ENCODE results near the gene OR1D5.

OR1D5 gene

DNA sequence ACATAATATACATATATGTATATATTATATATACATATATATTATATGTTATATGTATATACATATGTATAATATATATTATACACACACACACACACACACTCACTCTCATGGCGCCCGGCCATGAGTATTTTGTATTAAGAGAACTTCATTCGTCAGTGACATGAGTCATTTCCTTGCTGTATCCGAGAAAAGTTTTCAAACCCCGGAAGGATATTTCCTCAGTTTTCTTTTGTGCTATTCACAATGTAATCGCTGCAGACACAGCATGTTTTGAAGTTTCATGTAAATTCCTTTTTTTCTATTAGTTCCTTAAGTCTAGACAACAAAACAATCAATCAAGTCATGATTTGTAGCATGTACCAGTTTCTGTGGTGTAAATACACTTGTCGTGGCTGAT is 33.3 kb downstream of the OR1D5 start:
- H3K9ac ChIP-seq (ENCODE audit: low read depth, low read length), result no peak overlapping the region
- H3K36me3 ChIP-seq (ENCODE audit: insufficient read depth, low read depth, low read length), result peaks cover 25% of the 10 kb centered on the region
- H3K4me3 ChIP-seq (ENCODE audit: low read length), result no peak overlapping the region
- no peak overlapping the region for H3K27ac ChIP-seq (ENCODE audit: low read length)
- no peaks in the 10 kb centered on the region for H3K4me1 ChIP-seq (ENCODE audit: insufficient read depth, low read length)
- H3K9me3 ChIP-seq (ENCODE audit: insufficient read depth, low read depth, low read length), result no peaks in the 10 kb centered on the region
- H3K27me3 ChIP-seq (ENCODE audit: insufficient read depth, low read length), result no peaks in the 10 kb centered on the region

DNA sequence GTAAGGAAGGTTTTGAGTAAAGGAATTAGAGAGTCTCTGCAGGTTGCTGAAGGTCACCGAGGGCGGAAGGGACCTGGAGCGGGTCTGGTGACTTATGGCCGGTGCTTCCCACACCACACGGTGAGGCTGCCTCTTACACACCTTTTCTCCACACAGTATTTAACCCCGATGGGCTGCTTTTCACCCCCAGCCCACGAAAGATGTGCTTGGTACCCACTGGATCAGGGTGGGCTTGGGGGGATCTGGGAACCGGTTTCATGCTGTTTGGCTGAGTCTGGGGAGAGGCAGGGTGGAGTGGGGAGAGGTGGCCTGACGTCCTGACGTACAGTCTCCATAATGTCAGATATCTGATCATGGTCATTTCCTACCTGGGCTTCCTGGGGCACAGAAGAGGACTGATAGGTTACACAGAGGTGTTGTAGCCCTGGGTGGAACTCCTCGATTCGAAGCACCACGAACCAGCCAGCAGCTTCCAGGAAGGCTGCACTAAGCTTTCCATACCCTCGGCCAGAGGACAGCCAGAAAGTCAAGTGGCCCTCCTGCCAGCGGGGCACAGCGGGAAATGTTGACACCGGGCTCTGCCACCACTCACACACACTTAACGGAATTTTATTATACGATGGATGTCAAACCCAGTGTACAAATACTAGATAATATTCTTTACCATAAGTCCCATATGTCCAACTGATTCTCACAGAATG is 34.0 kb downstream of the OR1D5 start:
- H3K27me3 ChIP-seq (ENCODE audit: insufficient read depth, low read length), result no peaks in the 10 kb centered on the region
- H3K9ac ChIP-seq (ENCODE audit: low read depth, low read length), result no peak overlapping the region
- H3K9me3 ChIP-seq (ENCODE audit: insufficient read depth, low read depth, low read length), result no peaks in the 10 kb centered on the region

DNA sequence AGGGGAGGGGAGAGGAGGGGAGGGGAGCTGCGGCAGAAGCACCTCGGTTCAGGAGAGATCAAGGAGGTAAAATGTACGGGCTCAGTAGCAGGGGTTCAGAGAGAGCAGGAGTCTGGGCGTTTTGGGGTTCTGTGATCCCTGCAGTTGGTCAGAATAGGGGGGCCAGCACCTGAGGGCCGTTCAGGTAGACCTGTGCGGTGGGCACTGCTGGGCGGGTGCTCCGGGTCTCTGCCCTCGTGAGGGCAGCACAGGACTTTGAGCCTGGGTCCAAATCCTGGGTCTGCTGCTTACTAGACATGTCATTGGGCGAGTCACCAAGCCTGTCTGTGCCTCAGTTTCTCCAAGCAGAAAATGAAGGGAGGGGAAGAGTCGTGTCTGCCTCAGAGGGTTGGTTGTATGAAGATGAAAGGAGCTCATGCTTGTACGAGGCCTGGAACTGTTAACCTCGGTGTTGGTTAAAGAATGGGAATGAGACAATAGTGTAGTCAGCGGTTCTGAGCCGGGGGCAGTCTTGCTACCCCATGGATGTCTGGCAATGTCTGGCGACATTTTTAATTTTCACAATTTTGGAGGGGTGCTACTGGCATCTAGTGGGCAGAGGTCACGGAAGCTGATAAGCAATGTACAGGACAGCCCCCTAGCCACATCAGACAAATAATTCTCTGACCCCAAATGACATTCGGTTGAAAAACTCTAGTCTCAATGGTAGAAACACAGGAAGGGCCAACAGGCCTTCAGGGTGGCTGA is 35.4 kb downstream of the OR1D5 start:
- H3K27ac ChIP-seq (ENCODE audit: low read length), result no peak overlapping the region
- H3K27me3 ChIP-seq (ENCODE audit: insufficient read depth, low read length), result no peaks in the 10 kb centered on the region
- H3K36me3 ChIP-seq (ENCODE audit: insufficient read depth, low read depth, low read length), result peaks cover 28% of the 10 kb centered on the region
- H3K4me3 ChIP-seq (ENCODE audit: low read length), result no peak overlapping the region
- H3K4me1 ChIP-seq (ENCODE audit: insufficient read depth, low read length), result no peaks in the 10 kb centered on the region
- H3K9me3 ChIP-seq (ENCODE audit: insufficient read depth, low read depth, low read length), result 0 out of 2 replicates have a peak, but pooled peaks cover 4% of the 10 kb centered on the region
- no peak overlapping the region for H3K9ac ChIP-seq (ENCODE audit: low read depth, low read length)

More for the DNA sequence above, 34.0 kb downstream of the OR1D5 start:
- H3K4me3 ChIP-seq (ENCODE audit: low read length), result no peak overlapping the region
- no peaks in the 10 kb centered on the region for H3K4me1 ChIP-seq (ENCODE audit: insufficient read depth, low read length)
- no peak overlapping the region for H3K27ac ChIP-seq (ENCODE audit: low read length)
- peaks cover 25% of the 10 kb centered on the region for H3K36me3 ChIP-seq (ENCODE audit: insufficient read depth, low read depth, low read length)

DNA sequence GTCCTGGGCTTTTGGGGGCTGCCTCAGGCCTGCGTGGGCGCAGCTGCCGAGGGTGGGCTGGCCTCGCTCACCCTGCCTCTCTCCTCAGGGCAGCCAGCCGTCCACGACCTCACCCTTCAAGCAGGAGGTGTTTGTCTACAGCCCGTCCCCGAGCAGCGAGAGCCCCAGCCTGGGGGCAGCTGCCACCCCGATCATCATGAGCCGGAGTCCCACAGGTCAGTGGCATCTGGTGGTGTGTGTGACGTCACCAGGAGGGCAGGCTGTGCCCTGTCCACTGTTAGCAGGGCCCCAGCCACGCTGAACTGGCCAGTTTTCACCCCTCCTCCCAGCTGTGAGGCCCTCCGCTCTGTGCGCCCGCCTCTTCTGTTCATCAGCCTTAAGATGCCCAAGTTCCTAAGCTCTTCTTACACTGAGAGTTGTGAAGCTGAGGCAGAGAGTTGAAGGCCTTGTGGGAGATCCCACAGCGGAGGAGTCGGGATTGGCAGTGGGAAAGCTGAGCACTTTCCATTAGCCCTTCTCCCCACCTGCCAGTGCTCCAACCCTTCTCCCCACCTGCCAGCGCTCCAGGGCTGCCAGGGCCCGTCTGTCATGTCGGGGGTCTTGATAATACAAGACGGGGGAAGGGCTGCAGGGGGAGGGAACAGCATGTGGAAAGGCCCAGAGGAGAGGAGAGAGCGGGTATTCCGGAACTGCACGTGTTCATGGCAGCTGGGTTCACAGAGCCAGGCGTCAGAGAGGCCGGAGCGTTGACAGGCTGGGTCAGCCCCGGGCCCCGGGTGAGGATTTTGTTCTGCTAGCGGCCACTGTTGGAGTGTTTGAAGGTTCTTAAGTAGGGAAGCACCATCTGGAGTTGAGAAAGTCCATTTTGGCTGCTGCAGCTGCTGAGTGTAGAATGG is 36.3 kb downstream of the OR1D5 start:
- H3K4me1 ChIP-seq (ENCODE audit: insufficient read depth, low read length), result no peaks in the 10 kb centered on the region
- peaks cover 30% of the 10 kb centered on the region for H3K36me3 ChIP-seq (ENCODE audit: insufficient read depth, low read depth, low read length)
- H3K27me3 ChIP-seq (ENCODE audit: insufficient read depth, low read length), result no peaks in the 10 kb centered on the region
- no peak overlapping the region for H3K9ac ChIP-seq (ENCODE audit: low read depth, low read length)
- no peak overlapping the region for H3K27ac ChIP-seq (ENCODE audit: low read length)
- H3K9me3 ChIP-seq (ENCODE audit: insufficient read depth, low read depth, low read length), result peaks cover 7% of the 10 kb centered on the region; the same call in 1 of the 2 replicates
- no peak overlapping the region for H3K4me3 ChIP-seq (ENCODE audit: low read length)

DNA sequence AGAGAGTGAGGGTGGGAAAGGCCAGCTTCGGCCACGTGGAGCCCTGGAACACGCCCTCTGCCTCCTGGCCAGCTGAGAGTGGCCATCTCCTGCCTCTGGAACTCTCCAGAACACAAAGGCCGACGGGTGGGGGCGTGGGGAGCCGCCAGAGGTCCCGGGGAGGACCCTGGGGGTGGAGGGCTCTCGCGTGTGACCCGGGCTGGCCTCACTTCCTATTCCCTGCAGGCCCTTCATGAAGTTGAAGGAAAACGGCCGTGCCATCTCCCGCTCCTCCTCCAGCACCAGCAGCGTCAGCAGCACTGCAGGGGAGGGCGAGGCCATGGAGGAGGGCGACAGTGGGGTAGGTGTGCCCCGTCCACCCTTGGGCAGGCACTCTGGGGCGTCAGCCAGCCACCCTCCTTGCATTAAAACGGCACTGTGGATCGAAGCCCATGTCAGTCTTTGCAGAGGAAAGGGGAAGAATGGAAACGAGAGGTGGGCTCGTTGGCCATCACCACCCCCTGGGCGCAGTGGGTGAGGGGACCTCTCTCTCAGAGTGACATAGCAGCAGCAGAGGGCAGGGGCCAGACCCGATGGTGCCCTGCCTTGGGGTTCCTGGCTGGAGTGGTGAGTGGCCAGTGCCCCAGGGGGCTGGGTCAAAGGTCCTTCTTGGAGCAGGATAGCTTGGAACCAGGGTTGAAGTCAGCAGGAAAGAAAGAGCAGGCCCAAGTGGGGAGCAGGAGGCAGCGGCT is 37.1 kb downstream of the OR1D5 start:
- no peak overlapping the region for H3K4me3 ChIP-seq (ENCODE audit: low read length)
- H3K36me3 ChIP-seq (ENCODE audit: insufficient read depth, low read depth, low read length), result peaks cover 37% of the 10 kb centered on the region
- H3K9ac ChIP-seq (ENCODE audit: low read depth, low read length), result no peak overlapping the region
- H3K9me3 ChIP-seq (ENCODE audit: insufficient read depth, low read depth, low read length), result peaks cover 12% of the 10 kb centered on the region
- no peaks in the 10 kb centered on the region for H3K4me1 ChIP-seq (ENCODE audit: insufficient read depth, low read length)
- no peaks in the 10 kb centered on the region for H3K27me3 ChIP-seq (ENCODE audit: insufficient read depth, low read length)
- no peak overlapping the region for H3K27ac ChIP-seq (ENCODE audit: low read length)

DNA sequence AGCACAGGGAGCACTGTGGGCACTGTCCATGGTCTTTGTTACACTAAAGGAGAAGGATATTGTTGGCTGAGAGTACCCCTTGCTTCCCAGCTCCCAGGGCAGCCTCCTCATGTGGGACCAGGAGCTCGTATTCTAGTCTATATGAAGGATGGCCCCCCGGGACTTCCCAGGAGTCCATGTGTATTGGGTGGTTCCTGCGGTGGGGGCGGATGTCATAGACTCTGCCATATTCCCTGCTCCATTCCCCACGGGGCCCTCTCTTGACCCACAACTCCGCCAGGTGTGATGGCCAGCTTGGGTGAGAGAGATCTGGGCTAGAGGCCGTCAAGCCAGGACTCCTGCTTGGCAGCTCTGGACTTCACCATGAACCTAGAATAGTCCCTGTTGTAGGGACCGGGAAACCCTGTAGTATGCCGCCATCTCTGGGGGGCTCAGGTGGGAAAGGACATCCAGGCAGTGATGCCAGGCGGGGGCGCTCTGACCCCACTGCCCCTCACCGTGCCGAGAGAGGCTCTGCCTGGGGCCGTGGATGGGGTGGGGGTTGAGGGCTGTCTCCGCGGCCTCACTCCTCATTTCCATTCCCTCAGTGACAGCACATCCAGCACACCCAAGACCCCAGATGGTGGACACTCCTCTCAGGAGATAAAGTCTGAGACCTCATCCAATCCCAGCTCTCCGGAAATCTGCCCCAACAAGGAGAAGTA is 37.8 kb downstream of the OR1D5 start:
- Histone ChIP-seq H3K4me3 (ENCODE audit: low read length) (no peak overlapping the region), H3K27me3 (ENCODE audit: insufficient read depth, low read length) (no peaks in the 10 kb centered on the region), H3K9ac (ENCODE audit: low read depth, low read length) (no peak overlapping the region), H3K9me3 (ENCODE audit: insufficient read depth, low read depth, low read length) (peaks cover 12% of the 10 kb centered on the region), H3K27ac (ENCODE audit: low read length) (no peak overlapping the region), H3K36me3 (ENCODE audit: insufficient read depth, low read depth, low read length) (peaks cover 39% of the 10 kb centered on the region), H3K4me1 (ENCODE audit: insufficient read depth, low read length) (no peaks in the 10 kb centered on the region)

DNA sequence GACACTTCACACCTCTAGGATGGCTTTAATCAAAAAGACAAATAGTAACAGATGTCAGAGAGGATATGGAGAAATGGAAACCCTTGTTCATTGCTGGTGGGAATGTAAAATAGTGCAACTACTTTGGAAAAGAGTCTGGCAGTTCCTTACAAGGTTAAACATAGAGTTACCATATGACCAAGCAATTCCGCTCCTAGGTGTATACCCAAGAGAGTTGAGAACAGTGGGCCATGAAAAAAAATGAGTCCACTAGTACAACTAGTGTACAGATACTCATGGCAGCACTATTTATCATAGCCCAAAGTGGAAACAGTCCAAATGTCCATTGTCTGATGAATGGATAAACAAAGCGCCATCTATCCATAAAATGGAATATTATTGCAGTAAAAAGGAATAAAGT is 39.1 kb downstream of the OR1D5 start:
- Histone ChIP-seq H3K4me3 (ENCODE audit: low read length) (no peak overlapping the region), H3K9ac (ENCODE audit: low read depth, low read length) (no peak overlapping the region), H3K9me3 (ENCODE audit: insufficient read depth, low read depth, low read length) (peaks cover 12% of the 10 kb centered on the region), H3K4me1 (ENCODE audit: insufficient read depth, low read length) (no peaks in the 10 kb centered on the region), H3K36me3 (ENCODE audit: insufficient read depth, low read depth, low read length) (peaks cover 37% of the 10 kb centered on the region), H3K27ac (ENCODE audit: low read length) (no peak overlapping the region), H3K27me3 (ENCODE audit: insufficient read depth, low read length) (no peaks in the 10 kb centered on the region)

DNA sequence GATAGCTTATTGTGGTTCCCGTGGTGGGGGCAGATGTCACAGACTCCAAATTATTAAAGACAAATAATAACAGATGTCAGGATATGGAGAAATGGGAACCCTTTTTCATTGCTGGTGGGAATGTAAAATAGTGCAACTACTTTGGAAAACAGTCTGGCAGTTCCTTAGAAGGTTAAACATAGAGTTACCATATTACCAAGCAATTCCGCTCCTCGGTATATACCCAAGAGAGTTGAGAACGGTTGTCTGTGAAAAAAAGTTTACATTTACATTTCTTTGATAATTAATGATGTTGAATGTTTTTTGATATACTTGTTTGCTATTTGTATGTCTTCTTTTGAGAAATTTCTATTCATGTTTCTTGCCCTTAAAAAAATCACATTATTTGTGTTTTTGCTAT is 41.2 kb downstream of the OR1D5 start:
- Histone ChIP-seq H3K9me3 (ENCODE audit: insufficient read depth, low read depth, low read length) (peaks cover 12% of the 10 kb centered on the region), H3K4me3 (ENCODE audit: low read length) (no peak overlapping the region), H3K27me3 (ENCODE audit: insufficient read depth, low read length) (no peaks in the 10 kb centered on the region), H3K36me3 (ENCODE audit: insufficient read depth, low read depth, low read length) (peaks cover 29% of the 10 kb centered on the region), H3K4me1 (ENCODE audit: insufficient read depth, low read length) (no peaks in the 10 kb centered on the region), H3K9ac (ENCODE audit: low read depth, low read length) (no peak overlapping the region), H3K27ac (ENCODE audit: low read length) (no peak overlapping the region)

DNA sequence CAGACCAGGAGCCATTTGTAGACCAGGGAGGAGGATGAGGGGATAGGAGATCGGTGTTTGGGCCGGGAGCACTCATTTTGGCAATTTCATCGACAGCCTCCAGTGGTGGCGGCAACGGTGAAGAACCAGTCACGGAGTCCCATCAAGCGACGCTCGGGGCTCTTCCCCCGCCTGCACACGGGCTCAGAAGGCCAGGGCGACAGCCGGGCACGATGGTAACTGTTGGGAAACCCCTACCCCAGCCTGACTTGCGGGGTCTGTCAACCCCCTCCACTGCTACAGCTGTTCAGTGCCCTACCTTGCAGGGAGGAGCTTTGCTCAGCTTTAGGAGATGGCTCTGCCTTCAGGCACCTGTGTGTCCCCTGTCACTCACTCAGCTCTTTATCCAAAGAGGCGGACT is 43.0 kb downstream of the OR1D5 start:
- Histone ChIP-seq H3K9me3 (ENCODE audit: insufficient read depth, low read depth, low read length) (peaks cover 12% of the 10 kb centered on the region), H3K9ac (ENCODE audit: low read depth, low read length) (no peak overlapping the region), H3K36me3 (ENCODE audit: insufficient read depth, low read depth, low read length) (peaks cover 34% of the 10 kb centered on the region), H3K4me3 (ENCODE audit: low read length) (no peak overlapping the region), H3K27ac (ENCODE audit: low read length) (no peak overlapping the region), H3K27me3 (ENCODE audit: insufficient read depth, low read length) (no peaks in the 10 kb centered on the region), H3K4me1 (ENCODE audit: insufficient read depth, low read length) (no peaks in the 10 kb centered on the region)

DNA sequence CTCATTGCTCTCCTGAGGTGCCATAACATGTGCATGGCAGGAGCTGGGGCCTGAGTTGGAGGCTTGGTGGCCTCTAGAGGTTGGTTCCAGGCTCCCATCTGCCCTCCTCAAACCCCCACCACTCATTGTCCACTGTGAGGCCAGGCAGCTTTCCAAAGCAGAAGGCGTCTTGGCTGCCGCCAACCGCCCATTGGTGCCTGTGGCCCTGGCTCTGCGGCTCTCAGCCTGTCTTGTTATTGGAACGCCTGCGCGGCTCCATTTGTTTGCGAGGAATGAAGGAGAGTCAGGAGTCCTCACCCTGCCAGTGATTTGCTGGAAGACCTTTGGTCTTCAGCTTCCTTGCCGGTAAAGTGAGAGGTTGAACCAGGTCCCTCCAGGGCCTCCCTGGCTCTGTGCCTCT is 43.6 kb downstream of the OR1D5 start:
- H3K9me3 ChIP-seq (ENCODE audit: insufficient read depth, low read depth, low read length), result peaks cover 12% of the 10 kb centered on the region
- H3K4me3 ChIP-seq (ENCODE audit: low read length), result no peak overlapping the region
- no peak overlapping the region for H3K9ac ChIP-seq (ENCODE audit: low read depth, low read length)
- H3K27me3 ChIP-seq (ENCODE audit: insufficient read depth, low read length), result no peaks in the 10 kb centered on the region
- no peak overlapping the region for H3K27ac ChIP-seq (ENCODE audit: low read length)
- peaks cover 34% of the 10 kb centered on the region for H3K36me3 ChIP-seq (ENCODE audit: insufficient read depth, low read depth, low read length)
- no peaks in the 10 kb centered on the region for H3K4me1 ChIP-seq (ENCODE audit: insufficient read depth, low read length)

DNA sequence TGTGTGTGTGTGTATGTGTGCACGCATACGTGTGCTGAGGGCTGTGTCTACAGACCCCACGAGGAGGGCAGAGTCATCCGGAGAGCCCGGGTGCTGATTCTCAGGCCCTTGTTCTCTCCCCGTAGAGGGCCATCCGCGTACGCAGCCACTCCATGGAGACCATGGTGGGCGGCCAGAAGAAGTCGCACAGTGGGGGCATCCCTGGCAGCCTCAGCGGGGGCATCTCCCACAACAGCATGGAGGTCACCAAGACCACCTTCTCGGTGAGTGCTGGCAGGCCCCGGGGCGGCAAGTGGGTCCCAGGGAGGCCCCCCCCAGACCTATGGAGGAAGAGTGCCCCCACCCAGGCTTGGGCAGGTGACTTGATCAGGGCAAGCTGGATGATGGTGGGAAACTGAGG is 45.5 kb downstream of the OR1D5 start:
- no peaks in the 10 kb centered on the region for H3K4me1 ChIP-seq (ENCODE audit: insufficient read depth, low read length)
- H3K36me3 ChIP-seq (ENCODE audit: insufficient read depth, low read depth, low read length), result peaks cover 31% of the 10 kb centered on the region

More for the DNA sequence above, 45.5 kb downstream of the OR1D5 start:
- H3K27me3 ChIP-seq (ENCODE audit: insufficient read depth, low read length), result no peaks in the 10 kb centered on the region
- no peak overlapping the region for H3K4me3 ChIP-seq (ENCODE audit: low read length)
- H3K9ac ChIP-seq (ENCODE audit: low read depth, low read length), result no peak overlapping the region
- H3K9me3 ChIP-seq (ENCODE audit: insufficient read depth, low read depth, low read length), result peaks cover 8% of the 10 kb centered on the region
- no peak overlapping the region for H3K27ac ChIP-seq (ENCODE audit: low read length)

Data from iPS-20b (cell line).